Stomach (tissue), 4 donors: ENCODE measurements around the gene ADM2.

Experiments used
- CTCF ChIP-seq, 7 experiments: fragments of 450-650 bp in 4 of 7; fragments of 200-600 bp in 3 of 7; sonication (generic) in 3 of 7; IDR thresholded peaks; one replicate each; pipeline ENCODE4 v1.5.1; 2016 to 2019; ENCODE audit warnings: antibody characterized with exemption in 7 of 7, control low read depth in 2 of 7, mild to moderate bottlenecking in 1 of 7
- EP300 ChIP-seq: sonication (generic); formaldehyde crosslinking; IDR thresholded peaks from one replicate; pipeline ENCODE4 v1.6.1; 2017; ENCODE audit warnings: antibody characterized with exemption
- POLR2A ChIP-seq, 4 donors: fragments of 450-650 bp; IDR thresholded peaks; one replicate each; pipeline ENCODE4 v1.6.1; 2016; ENCODE audit warnings: antibody characterized with exemption in 4 of 4, control low read depth in 2 of 4, mild to moderate bottlenecking in 1 of 4, moderate library complexity in 1 of 4
- POLR2AphosphoS5 ChIP-seq, 3 donors: sonication (generic); formaldehyde crosslinking; IDR thresholded peaks; one replicate each; pipeline ENCODE4 v1.6.1; 2016; ENCODE audit warnings: antibody characterized with exemption in 3 of 3

GRCh38 chr22:50446708-50447575, 34.4 kb upstream of the ADM2 start:
- TF ChIP-seq EP300 = no peak
- TF ChIP-seq CTCF (IDR thresholded peaks at IDR 0.05) = no peak
- TF ChIP-seq POLR2A (IDR thresholded peaks at IDR 0.05) = no peak
- no peak for TF ChIP-seq POLR2AphosphoS5 (IDR thresholded peaks at IDR 0.05)
